KG1 (cell line): ENCODE data around the gene BSG.
A peak's percentile ranks its signal among the peaks of the same experiment; 100 is the strongest.

Experiments
- DNase-seq: peaks from one replicate; lab custom pipeline; 2025; lab: John Stamatoyannopoulos, UW

The BSG gene

GRCh38 chr19:572140-572742 lies at the start of gene BSG:
Gene BSG (plus strand): TSS chr19:572596. CDS start chr19:572635, 39 bp downstream.
- DNase-seq = peak; percentile 92

- no peak for DNase-seq
Measured at GRCh38 chr19:522726-523125, 49.7 kb upstream of the BSG start.

GRCh38 chr19:524062-524674 lies 48.2 kb upstream of the BSG start:
- DNase-seq = no peak

GRCh38 chr19:525029-525428 lies 47.4 kb upstream of the BSG start:
- DNase-seq = no peak

GRCh38 chr19:525857-526419 lies 46.5 kb upstream of the BSG start:
- no peak for DNase-seq

- DNase-seq = no peak
Measured at GRCh38 chr19:530134-531008, 42.0 kb upstream of the BSG start.

GRCh38 chr19:531009-531752 lies 41.2 kb upstream of the BSG start:
- DNase-seq = peak; percentile 53

GRCh38 chr19:531753-532560 lies 40.4 kb upstream of the BSG start, which contains the start of gene CDC34:
Gene CDC34 (plus strand): TSS chr19:531760. CDS start chr19:531932, 172 bp downstream.
- DNase-seq = no peak

- DNase-seq = peak; percentile 60
Measured at GRCh38 chr19:532561-533363, 39.6 kb upstream of the BSG start.

- no peak for DNase-seq
Measured at GRCh38 chr19:533364-534058, 38.9 kb upstream of the BSG start.

- no peak for DNase-seq
Measured at GRCh38 chr19:534088-534487, 38.3 kb upstream of the BSG start.

GRCh38 chr19:535017-535835 lies 37.2 kb upstream of the BSG start:
- no peak for DNase-seq

GRCh38 chr19:536031-536880 lies 36.1 kb upstream of the BSG start:
- DNase-seq = no peak

GRCh38 chr19:536881-537404 lies 35.5 kb upstream of the BSG start:
- DNase-seq = no peak

GRCh38 chr19:538641-539428 lies 33.6 kb upstream of the BSG start:
- no peak for DNase-seq

- no peak for DNase-seq
Measured at GRCh38 chr19:539429-540030, 32.9 kb upstream of the BSG start.
